Thyroid gland (tissue), 4 donors: Measurements from ENCODE around the gene TBC1D23.

ENCODE experiments used
- POLR2A ChIP-seq, 2 donors: fragments of 450-650 bp; IDR thresholded peaks; one replicate each; pipeline ENCODE4 v1.6.1; 2017; ENCODE audit warnings: antibody characterized with exemption in 2 of 2, mild to moderate bottlenecking in 2 of 2, moderate library complexity in 1 of 2
- TF ChIP-seq, protein P1 (sequence below), 6 experiments: fragments of 200-600 bp in 3 of 6; fragments of 450-650 bp in 3 of 6; sonication (generic) in 3 of 6; IDR thresholded peaks; one replicate each; pipeline ENCODE4 v1.5.1; 2016 to 2019; ENCODE audit warnings: antibody characterized with exemption in 6 of 6, mild to moderate bottlenecking in 2 of 6, inconsistent platforms in 1 of 6, moderate library complexity in 1 of 6

GRCh38 chr3:100277255-100277800 is 16.5 kb downstream of the TBC1D23 start:
- TF ChIP-seq, protein P1, sequence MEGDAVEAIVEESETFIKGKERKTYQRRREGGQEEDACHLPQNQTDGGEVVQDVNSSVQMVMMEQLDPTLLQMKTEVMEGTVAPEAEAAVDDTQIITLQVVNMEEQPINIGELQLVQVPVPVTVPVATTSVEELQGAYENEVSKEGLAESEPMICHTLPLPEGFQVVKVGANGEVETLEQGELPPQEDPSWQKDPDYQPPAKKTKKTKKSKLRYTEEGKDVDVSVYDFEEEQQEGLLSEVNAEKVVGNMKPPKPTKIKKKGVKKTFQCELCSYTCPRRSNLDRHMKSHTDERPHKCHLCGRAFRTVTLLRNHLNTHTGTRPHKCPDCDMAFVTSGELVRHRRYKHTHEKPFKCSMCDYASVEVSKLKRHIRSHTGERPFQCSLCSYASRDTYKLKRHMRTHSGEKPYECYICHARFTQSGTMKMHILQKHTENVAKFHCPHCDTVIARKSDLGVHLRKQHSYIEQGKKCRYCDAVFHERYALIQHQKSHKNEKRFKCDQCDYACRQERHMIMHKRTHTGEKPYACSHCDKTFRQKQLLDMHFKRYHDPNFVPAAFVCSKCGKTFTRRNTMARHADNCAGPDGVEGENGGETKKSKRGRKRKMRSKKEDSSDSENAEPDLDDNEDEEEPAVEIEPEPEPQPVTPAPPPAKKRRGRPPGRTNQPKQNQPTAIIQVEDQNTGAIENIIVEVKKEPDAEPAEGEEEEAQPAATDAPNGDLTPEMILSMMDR (IDR thresholded peaks at IDR 0.05), result no peak
- no peak for TF ChIP-seq POLR2A (IDR thresholded peaks at IDR 0.05)
